ENCODE data around the gene OR4C45. TPM values are rescaled to one million over a fixed set of nuclear protein-coding genes. Genes with fewer than 3 reads are reported as not detected.

Gene OR4C45
- total RNA-seq, 120 experiments from 2014 or later = not detected

Other genes with a start within 250 kb of the OR4C45 start
- under 1 TPM in 3 of 120 experiments, not detected in 117; 0.52 to 0.86 (median 0.66) TPM for gene OR4C13, start 80.5 kb upstream of the OR4C45 start, total RNA-seq
- not detected for gene OR4C12, start 50.3 kb upstream of the OR4C45 start, total RNA-seq

Measured in dorsolateral prefrontal cortex (tissue), 118 donors.